GM21447 (cell line): ENCODE results near the gene ALOX5AP.

ENCODE experiments used
- ATAC-seq: cut with Tn5 transposase; IDR thresholded peaks from one replicate; pipeline ENCODE4 v1.9.1; 2021; ENCODE audit not compliant: unreplicated experiment

Gene ALOX5AP

DNA sequence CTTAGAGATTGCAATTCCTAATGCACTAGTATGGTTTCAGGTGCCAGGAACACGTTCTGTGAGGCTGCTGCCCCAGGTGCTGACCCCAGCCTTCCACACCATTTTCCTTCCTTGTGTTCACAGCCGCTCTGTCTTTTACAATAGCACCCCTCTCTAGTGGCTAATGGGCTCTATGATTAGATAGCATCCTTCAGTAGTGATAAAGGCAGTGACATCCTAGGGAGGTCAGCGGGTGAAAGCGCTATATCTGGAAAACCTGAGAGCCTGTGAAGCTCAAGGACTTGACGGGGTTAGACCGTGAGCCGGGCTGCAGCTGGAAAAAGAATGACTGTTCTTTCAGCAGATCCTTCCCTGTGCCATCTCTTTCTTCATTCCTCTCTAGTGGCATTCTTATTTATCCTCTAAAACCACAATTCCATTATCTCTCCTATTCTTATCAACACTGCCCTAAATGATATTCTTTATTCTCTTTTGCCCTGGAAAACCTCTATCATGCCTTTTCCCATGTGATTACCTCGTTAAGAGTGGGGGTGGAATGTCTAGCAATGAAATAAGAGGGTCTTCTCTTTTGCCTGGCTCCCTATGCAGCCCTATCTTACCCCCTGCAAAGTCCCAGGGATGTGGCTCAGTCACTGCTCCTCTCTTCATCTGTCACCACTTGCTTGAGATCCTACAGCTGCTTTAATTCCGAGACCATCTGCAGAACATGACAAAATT is 21.8 kb downstream of the ALOX5AP start:
- no peak for ATAC-seq

- no peak for ATAC-seq
Observed at GRCh38 chr13:30759748-30760147, 24.4 kb downstream of the ALOX5AP start.

DNA sequence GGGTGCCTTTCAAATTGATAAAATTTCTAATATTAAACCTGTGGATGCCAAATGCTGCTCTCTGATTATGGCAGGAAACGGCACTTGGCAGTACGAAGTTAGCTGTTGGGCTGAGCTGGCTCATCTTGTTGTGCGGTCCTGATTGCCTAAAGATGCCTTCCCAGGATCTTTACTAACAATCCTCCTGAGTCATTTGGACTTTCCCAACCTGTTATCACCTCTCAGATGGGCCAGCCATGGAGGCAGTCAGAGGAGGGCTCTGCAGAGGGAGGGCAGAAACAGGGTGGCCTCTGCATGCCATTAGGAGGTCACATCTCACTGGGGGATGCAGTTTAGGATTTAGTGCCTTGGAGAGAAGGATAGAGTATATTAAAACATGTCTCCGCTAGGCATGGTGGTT is 27.3 kb downstream of the ALOX5AP start:
- ATAC-seq = no peak

DNA sequence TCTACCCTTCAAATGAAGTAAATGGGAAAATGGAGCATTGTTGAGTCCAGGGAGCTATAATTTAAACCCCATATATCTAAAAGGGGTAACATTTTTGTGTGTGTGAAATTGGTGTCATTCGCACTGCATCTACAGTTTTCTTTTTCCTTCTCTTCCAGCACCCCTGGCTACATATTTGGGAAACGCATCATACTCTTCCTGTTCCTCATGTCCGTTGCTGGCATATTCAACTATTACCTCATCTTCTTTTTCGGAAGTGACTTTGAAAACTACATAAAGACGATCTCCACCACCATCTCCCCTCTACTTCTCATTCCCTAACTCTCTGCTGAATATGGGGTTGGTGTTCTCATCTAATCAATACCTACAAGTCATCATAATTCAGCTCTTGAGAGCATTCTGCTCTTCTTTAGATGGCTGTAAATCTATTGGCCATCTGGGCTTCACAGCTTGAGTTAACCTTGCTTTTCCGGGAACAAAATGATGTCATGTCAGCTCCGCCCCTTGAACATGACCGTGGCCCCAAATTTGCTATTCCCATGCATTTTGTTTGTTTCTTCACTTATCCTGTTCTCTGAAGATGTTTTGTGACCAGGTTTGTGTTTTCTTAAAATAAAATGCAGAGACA is 28.6 kb downstream of the ALOX5AP start:
- no peak for ATAC-seq

- no peak for ATAC-seq
Observed at GRCh38 chr13:30766231-30766630, 30.9 kb downstream of the ALOX5AP start.

DNA sequence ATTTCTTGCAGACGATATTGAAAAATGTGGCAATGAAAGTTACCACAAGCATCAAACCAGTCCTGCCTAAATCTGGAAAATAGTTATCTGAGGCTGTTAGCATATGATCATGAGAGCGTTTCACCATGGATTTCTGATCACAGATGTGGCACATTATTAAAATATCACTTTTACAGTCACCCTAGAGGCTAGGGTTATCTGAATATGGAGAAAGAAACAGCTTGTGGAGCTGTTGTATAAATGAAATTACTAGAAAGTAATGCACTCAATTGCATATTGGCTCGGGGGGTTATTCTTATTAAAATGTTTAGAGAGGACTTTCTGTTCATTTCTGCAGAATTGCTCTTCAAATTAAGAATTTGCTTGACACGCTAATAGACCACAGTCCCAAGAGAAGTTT is 35.6 kb downstream of the ALOX5AP start:
- no peak for ATAC-seq

DNA sequence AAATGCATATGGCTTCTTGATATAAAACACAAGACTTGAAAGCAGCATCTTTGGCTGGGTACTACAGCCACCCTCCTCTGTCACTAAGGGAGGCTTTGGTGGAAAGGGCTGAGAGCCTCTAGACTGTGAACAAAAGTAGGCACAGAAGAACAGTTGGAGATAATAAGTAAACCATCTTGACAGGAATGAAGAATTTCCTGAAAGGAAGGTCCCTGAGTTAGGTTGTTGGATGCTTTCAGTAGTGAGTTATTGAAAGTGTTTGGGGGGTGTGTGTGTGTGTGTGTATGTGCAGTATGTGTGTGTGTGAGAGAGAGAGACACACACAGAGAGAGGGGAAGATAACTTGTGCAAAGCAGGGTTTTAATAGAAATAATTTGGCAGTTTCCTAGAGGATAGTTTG is 38.2 kb downstream of the ALOX5AP start:
- ATAC-seq = no peak

- ATAC-seq = no peak
Observed at GRCh38 chr13:30774214-30774730, 38.9 kb downstream of the ALOX5AP start.

- ATAC-seq = no peak
Observed at GRCh38 chr13:30776661-30777060, 41.3 kb downstream of the ALOX5AP start.

DNA sequence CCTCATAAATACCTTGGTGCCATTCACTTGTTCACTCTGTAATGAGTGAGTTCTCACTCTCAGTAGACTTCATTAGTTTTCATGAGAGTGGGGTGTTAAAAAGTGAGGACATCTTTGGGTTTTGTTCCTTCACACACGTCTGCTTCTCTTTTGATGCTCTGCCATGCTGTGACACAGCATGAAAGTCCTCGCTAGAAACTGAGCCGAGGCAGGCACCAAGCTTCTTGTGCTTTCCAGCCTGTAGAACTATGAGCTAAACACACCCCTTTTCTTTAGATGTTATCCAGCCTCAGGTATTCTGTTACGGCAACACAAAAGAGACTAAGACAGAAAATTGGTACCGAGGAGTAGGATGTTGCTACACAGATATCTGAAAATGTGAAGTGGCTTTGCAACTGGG is 43.7 kb downstream of the ALOX5AP start:
- no peak for ATAC-seq

GRCh38 chr13:30779608-30780007 is 44.3 kb downstream of the ALOX5AP start:
- ATAC-seq = no peak

GRCh38 chr13:30780338-30780981 is 45.1 kb downstream of the ALOX5AP start:
- no peak for ATAC-seq

- ATAC-seq = no peak
Observed at GRCh38 chr13:30785191-30785850, 50.0 kb downstream of the ALOX5AP start.

- ATAC-seq = no peak
Observed at GRCh38 chr13:30786648-30787047, 51.3 kb downstream of the ALOX5AP start.

GRCh38 chr13:30787738-30788525 is 52.6 kb downstream of the ALOX5AP start:
- no peak for ATAC-seq

DNA sequence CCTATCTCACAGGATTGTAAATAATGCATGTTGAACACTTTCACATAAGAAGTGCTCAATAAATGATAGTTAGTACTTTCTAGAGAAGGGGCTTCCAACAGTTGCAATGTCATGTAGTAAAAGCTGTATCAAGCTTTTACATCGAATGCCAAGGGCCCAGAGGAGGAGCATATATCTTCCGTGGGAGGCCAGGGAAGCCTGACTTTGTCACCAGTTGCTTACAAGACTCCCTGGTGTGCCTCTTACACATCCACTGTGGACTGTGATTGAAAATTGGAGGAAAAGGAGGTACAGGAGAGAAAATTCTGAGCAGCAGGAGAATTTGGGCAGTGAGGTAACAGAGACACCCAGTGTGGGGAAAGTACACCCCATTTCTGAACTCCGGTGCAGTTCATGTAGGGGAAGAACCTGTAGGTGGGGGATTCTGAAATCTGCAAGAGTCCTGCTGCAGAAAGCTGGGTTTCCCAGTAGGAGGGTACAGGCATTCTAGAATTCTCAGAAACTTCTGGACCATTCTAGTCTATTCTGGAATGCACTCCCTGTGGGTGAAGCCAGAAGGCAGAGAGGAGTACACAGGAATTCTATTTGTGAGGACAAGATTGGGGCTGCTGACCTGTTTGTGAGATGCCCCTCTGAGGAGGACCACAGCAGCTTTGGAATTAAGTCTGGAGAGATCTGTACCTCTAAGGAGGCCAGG is 54.0 kb downstream of the ALOX5AP start:
- ATAC-seq = no peak

DNA sequence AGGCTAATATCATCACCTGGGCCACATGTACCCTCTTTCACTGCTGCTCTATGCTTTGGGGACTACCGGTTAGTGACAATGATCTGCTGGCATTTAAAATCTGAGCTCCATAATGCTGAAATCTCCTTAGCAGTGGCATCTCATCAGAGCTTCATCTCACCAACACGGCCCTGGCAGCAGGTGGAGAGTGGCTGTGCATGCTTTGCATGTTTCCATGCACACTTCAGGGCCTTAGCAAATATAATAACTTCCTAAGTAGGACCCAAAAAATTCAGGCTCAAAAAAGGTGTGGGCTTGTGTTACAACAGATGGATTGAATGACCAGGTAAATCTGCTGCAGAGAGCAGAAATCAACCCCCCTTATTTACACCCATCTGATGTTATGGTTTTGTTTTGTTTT is 55.2 kb downstream of the ALOX5AP start:
- ATAC-seq = no peak

DNA sequence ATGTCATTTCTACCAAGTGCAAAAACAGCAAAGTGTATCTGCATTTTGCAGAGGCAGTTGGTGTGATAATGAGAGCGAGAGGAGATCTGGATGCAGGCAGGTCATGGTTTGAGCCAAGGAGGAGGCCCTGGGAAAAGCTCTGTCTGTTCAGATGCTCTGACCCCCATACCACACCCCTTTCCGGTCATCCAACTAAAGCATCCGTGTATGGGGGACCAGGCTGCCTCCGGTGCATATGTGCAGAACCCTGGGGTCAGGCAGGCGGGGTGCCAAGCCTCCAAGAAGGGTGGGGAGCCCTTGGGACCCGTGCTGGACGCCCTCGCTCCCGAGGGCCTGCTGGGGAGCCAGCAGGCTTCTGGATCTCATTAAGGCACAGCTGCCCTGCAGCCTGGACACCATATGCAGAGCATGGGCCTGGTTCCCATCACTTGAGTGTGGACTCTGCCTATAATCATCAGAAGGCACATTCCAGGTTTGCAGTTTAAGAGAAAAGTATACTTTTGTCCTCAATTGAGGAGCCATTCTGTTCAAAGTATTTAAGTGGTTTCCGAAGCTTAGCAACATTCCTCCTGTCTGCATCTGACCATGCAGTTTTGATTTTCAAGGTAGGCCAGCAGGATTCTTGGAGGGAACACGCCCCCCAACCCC is 56.1 kb downstream of the ALOX5AP start:
- no peak for ATAC-seq

- no peak for ATAC-seq
Observed at GRCh38 chr13:30792285-30793000, 57.1 kb downstream of the ALOX5AP start.
